ENCODE data around the gene ANAPC5. TPM values are rescaled to one million over a fixed set of nuclear protein-coding genes. Genes with fewer than 3 reads are reported as not detected.
A peak's percentile ranks its signal among the peaks of the same experiment; 100 is the strongest.
"Not testable (repeated sequence)": the region's sequence is repeated elsewhere in the genome, so short reads cannot be mapped to it uniquely, and the experiment has no call there.

The ANAPC5 gene
- total RNA-seq, 1 experiment from 2014 or later: 124 TPM

DNA sequence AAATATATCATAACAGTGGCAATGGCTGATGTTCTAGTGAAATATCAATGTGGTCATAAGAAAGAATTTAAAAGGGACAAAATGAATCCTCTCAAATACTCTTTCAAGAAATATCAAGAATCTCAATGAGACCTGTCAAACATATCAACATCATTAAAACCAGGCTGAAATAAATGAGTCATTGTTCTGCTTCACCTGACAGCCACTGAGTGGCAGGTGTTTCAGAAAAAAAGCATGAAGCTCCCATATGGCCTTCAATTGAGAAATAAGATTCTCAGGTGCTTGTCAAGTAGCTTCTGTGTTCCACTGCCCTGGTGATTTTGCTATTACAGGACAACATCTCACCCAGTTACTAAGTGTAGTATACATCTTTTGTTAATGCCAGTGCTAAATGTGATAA is 21.5 kb downstream of the ANAPC5 start:
- in situ Hi-C loops (cut with HindIII; ENCODE audit: low pct_unique_long_range_greater_than_20kb, low sequenced_read_pairs): no loop called here

DNA sequence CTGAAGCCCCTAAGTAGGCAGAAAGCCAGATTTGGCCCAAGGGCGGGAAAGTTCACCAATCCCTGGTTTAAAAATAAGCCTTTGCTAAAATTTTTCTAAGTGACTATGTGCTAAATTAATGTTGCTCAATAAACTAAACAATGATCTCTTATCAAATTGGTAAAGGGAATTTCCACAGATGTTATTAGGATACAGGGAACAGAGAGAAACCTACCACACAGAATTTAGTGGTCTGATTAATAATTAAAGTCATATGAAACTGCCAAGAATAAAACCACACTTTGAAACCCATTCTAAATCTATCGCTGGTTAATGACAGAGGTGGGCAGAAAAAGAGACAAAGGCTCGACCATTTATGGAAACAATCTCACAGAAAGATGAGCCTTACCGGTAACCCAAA is 22.0 kb downstream of the ANAPC5 start:
- in situ Hi-C loops (cut with HindIII; ENCODE audit: low pct_unique_long_range_greater_than_20kb, low sequenced_read_pairs): no loop called here
- no peak for DNase-seq (ENCODE audit: low read depth)

More for the DNA sequence above, 21.5 kb downstream of the ANAPC5 start:
- no peak for DNase-seq (ENCODE audit: low read depth)

DNA sequence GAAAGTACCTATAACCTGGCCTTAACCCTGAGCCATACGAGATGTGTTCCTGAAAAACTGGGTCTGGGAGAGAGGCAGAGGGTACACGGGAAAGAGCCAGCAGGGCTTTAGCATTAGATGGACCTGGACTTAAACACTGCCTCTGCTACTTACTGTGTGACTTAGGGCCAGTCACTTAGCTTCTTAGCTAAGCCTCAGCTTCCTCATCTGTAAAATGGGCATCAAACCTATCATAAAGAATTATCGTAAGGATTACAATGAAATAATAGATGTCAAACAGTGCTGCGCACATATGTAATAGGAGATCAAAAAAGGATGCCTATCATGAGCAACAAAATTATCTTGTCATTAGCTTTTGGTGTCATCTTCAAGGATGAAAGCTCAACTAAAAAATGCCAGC is 23.6 kb downstream of the ANAPC5 start:
- in situ Hi-C loops (cut with HindIII; ENCODE audit: low pct_unique_long_range_greater_than_20kb, low sequenced_read_pairs): no loop called here
- DNase-seq (ENCODE audit: low read depth): no peak

DNA sequence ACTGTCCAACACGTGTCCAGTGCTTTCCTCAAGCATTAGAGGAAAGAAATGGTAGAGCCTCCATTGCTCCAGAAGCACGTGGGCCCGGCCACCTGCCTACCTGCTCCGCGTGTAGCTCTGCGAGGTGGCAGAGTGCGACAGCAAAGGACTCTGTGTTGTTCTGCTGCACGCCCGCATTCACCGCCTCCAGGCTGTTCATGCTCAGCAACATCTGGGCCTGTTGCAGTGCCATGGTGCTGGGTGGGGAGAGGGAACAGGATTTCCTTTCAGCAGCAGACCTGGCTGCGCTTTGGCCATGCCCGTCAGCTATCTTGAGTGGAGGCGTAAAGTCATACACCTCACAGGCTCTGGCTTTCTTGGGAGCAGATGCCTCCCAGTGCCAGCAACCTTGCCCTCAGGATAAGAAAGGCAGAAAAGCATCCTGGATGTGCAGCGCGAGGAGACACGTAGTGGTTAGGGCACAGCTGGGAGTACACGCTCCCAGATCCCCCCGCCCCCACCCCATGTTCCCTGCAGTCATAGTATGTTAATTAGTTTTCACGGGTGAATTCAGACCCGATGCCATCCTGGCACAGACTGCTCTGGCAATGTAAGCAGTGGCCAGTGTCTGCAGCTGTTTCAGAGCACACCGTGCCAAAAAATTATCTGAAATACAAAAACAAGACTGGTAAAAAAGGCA is 25.1 kb downstream of the ANAPC5 start:
- DNase-seq (ENCODE audit: low read depth): no peak
- in situ Hi-C loops (cut with HindIII; ENCODE audit: low pct_unique_long_range_greater_than_20kb, low sequenced_read_pairs): no loop called here

DNA sequence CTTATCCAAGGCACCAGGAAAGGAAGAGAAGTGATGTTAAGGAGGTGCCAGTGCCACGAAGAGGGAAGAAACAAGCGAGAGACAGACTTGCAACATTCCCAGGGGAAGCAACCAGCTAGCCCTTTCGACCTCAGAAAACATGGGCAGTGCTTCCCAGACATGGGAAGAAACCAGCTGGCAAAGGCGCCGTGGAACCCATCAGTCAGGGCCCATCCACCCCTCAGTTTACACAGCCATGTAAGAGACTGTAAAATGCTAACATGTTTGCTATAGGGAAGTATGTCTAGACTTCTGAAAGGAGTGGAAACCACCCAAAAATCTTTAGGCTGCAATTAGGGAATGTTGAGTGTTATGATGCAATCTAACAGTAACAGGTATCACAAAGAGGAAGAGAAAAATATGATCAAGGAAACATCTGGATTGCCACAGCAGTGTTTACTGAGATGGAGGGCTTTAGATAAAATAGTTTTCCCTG is 26.3 kb downstream of the ANAPC5 start:
- no peak for DNase-seq (ENCODE audit: low read depth)
- in situ Hi-C loops (cut with HindIII; ENCODE audit: low pct_unique_long_range_greater_than_20kb, low sequenced_read_pairs): no loop called here

DNA sequence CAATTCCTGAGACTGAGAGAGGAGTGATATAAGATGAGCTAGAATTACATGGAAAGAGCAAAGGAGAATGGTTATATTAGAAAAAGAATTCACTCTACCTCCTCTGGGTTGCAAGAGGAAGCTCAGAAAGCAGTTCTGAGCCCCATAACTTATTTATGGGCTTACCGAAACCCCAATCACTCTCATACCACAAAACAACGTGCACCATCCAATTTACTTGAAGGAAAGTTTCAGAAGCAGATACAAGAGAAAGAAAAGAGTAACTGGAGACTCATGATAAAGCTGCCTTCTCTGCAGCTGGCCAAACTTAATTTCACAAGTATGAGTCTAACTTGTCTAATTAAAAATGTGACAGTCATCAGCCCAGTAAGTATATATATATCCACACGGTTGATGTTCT is 28.3 kb downstream of the ANAPC5 start:
- in situ Hi-C loops (cut with HindIII; ENCODE audit: low pct_unique_long_range_greater_than_20kb, low sequenced_read_pairs): no loop called here
- no peak for DNase-seq (ENCODE audit: low read depth)

DNA sequence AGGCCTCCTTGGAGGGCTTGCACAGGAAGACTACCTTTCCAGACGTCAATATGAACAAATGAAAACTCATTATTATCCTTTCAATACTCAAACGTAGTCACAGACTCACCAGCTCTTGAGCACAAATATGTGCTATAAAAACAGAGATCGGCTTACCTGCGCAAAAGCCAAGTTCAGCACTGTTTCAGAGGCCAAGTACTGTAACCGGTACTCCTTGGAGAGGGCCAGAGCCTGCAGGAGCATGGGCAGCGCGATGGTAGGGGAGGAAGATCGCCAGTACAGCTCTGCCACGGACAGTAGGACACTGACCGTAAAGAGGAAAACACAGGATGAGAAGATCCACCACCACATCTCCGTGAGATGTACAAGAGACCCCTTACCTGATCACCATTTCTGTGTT is 34.1 kb downstream of the ANAPC5 start:
- in situ Hi-C loops (cut with HindIII; ENCODE audit: low pct_unique_long_range_greater_than_20kb, low sequenced_read_pairs): no loop called here
- no peak for DNase-seq (ENCODE audit: low read depth)

DNA sequence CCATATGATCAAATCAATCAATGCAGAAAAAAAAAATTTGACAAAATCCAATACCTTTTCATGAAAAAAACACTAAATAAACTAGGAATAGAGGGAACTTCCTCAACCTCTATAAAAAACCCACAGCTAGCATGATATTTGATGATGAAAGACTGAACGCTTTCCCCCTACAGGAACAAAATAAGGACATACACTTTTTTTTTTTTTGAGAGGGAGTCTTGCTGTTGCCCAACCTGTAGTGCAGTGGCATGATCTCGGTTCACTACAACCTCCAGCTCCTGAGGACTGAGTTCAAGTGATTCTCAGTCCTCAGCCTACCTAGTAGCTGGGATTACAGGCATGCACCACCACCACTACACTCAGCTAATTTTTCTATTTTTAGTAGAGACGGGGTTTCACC is 37.8 kb downstream of the ANAPC5 start:
- in situ Hi-C loops (cut with HindIII; ENCODE audit: low pct_unique_long_range_greater_than_20kb, low sequenced_read_pairs): no loop called here
- no peak for DNase-seq (ENCODE audit: low read depth)

DNA sequence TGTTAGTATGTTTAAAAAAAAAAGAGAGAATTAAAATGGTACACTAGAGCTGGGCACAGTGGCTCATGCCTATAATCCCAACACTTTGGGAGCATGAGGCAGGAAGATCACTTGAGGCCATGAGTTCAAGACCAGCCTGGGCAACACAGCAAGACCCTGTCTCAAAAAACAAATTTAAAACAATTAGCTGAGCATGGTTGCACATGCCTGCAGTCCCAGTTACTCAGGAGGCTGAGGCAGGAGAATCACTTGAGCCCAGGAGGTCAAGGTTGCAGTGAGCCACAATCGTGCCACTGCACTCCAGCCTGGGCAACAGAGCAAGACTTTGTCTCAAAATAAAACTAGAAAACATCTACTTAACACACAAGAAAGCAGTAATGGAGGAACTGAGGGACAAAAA is 42.0 kb downstream of the ANAPC5 start:
- in situ Hi-C loops (cut with HindIII; ENCODE audit: low pct_unique_long_range_greater_than_20kb, low sequenced_read_pairs); DNase-seq (ENCODE audit: low read depth): not testable (repeated sequence)

DNA sequence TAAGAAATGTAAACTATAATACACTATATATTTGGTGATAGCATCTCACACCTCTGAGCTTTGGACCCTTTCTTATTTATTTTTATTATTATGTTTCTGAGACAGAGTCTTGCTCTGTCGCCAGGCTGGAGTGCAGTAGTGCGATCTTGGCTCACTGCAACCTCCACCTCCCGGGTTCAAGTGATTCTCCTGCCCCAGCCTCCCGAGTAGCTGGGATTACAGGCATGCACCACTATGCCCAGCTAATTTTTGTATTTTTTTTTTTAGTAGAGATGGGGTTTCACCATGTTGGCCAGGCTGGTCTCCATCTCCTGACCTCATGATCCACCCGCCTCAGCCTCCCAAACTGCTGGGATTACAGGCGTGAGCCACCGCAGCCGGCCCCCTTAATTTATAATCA is 44.8 kb downstream of the ANAPC5 start:
- DNase-seq (ENCODE audit: low read depth); in situ Hi-C loops (cut with HindIII; ENCODE audit: low pct_unique_long_range_greater_than_20kb, low sequenced_read_pairs): not testable (repeated sequence)

DNA sequence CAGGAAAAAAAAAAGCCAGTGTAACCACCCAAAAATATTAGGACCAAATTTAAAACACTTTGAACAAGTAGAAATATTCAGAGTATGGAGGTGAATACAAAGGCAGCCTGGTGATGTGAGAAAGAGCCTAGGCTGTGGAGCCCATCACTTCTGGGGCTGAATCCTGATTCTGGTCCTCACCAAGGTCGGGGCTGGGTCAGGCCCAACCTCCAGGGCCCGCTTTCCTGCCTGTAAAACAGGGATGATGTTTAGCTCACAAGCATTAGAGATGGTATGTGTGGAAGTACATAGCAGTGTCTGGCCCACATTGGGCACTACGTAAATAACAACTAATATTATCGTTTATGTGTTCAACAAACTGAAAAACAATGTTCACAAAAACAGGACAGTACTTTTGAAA is 47.9 kb downstream of the ANAPC5 start:
- in situ Hi-C loops (cut with HindIII; ENCODE audit: low pct_unique_long_range_greater_than_20kb, low sequenced_read_pairs): no loop called here
- DNase-seq (ENCODE audit: low read depth): no peak

DNA sequence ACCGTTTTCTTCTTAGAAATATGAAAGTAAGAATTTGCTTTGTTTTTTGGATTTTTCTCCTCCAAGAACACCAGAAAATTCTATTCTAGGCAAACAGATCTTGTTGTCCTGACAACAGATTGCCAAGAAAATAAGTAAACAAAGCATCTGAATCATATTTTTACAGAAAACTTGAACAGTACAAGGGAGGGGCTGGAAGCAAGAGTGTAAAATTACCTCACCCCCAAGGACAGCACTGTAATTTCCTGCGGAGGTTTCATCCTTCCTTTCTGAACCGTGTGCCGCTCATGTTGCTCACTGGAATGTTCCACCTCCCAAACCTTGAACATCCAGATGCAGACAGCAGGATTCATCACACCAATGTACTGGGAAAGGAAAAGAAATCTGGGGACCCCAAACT is 50.3 kb downstream of the ANAPC5 start:
- no peak for DNase-seq (ENCODE audit: low read depth)
- in situ Hi-C loops (cut with HindIII; ENCODE audit: low pct_unique_long_range_greater_than_20kb, low sequenced_read_pairs): no loop called here

DNA sequence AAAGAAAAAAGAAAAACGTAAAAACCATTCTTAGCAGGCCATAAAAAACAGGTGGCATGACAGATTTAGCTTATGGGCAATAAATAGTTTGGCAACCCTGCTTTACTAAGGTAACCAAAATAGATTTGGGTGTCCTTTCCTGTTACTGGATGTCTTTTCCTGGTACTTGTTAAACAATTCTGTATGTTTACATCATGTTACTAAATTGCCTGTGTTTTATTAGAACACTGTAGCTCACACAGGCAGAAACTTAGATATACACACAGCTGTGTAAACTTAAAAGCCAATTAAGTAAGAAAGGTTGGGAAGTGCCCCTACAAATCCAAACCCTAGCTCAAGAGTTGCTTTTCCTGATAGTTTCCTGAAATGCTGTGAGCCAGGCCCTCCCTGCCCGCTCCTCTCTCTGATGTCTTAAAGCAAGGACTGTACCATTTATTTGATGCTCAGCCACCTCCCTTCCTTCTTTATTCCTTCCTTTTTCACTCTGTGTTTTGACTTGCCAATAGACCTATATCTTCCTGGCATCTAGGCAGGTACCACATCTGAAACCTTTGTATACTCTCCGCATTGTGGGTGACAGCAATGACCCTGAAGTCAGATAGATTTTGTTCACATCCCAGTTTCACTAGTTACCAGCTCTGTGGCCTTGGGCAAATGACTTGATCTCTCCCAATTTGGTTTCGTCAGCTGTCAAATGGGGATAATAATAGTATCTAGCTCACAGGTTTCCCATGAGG is 52.0 kb downstream of the ANAPC5 start:
- no peak for DNase-seq (ENCODE audit: low read depth)
- in situ Hi-C loops (cut with HindIII; ENCODE audit: low pct_unique_long_range_greater_than_20kb, low sequenced_read_pairs): no loop called here

DNA sequence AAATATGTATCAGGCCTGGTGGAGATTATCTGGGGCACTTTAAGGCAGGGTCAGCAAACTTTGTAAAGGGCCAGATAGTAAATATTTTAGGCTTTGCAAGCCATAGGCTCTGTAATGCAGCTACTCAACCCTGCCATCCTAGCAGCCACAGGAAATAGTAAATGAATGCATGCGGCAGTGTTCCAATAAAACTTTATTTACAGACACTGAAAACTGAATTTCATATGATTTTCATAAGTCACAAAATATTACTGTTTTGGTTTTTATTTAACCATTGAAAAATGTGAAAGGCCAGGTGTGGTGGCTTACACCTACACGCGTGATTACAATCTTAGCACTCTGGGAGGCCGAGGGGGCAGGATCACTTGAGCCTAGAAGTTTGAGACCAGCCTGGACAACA is 52.5 kb downstream of the ANAPC5 start:
- DNase-seq (ENCODE audit: low read depth): no peak
- in situ Hi-C loops (cut with HindIII; ENCODE audit: low pct_unique_long_range_greater_than_20kb, low sequenced_read_pairs): no loop called here

DNA sequence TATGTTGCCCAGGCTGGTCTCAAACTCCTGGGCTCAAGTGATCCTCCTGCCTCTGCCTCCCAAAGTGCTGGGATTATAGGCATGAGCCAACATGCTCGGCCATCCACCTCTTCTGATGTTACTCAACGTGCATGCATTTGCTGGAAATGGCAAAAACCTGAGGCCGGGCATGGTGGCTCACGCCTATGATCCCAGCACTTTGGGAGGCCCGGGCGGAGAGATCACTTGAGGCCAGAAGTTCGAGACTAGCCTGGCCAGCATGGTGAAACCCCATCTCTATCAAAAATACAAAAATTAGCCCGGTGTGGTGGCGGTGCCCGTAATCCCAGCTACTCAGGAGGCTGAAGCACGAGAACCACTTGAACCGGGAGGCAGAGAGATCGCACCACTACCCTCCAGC is 53.8 kb downstream of the ANAPC5 start:
- not testable (repeated sequence) for DNase-seq (ENCODE audit: low read depth)

DNA sequence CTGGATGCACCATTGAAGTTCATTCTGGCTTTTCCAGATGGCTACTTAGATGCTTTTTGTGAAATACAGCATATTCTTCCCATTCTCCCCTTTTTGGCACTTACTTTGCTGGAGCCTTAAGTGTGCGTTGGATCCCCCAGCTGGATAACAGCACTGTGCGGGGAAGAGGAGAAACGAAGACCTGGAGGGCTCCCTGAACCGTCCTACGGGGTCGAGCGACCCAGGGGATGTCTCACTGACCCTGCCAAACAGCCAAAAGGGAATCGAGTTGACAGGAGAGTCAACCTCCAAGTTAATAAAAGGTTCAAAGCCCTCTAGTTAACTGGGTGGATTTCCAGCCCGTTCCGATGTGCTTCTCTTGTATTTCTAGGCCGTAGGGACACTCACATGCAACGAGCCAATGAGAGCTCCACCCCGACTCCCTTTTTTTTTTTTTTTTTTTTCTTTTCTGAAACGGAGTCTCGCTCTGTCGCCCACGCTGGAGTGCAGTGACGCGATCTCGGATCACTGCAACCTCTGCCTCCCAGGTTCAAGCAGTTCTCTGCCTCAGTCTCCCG is 54.7 kb downstream of the ANAPC5 start:
- in situ Hi-C loops (cut with HindIII; ENCODE audit: low pct_unique_long_range_greater_than_20kb, low sequenced_read_pairs): no loop called here
- DNase-seq (ENCODE audit: low read depth): peak; percentile 81

More for the DNA sequence above, 53.8 kb downstream of the ANAPC5 start:
- in situ Hi-C loops (cut with HindIII; ENCODE audit: low pct_unique_long_range_greater_than_20kb, low sequenced_read_pairs): not testable (repeated sequence)

DNA sequence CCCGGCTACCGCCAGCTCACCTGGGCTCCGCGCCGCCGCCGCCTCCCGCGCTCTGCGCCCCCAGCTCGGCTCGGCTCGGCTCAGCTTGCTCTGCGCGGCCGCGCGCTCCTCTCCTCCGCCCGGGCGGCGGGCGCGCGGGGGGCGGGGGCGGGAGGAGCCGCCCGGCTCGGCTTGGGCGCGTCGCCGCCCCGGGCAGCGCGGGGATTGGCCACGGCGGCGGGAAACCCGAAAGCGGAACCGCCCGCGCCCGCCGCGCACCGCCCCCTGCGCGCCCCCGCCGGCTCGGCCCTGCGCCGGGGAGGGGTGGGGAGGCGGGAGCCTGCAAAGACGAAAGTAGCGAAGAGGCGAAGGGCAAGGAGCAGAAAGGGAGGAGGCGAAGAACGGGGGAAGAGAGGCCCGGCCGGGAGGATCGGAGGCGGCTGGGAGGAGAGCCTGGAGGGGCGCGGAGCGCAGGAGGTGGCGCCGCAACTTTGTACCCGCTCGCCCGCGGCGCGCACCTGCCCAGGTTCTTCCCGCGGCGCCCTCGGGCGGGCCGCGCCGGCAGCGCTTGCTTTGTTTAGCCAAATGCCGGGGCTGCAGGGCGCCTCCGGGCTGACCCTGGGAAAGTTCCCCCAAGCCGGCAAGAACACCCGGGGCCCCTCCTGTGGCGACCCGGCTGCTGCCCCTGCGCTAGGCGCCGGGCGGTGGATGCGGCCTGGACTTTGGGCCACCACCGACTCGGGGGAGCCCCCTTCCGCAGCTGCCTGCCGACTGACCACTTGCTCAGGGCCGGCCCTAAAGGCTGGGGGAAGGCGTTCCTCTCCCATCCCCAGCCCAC is 55.4 kb downstream of the ANAPC5 start, which contains the start of gene CAMKK2:
CAMKK2 (minus strand) TSS at position 92 of the 817 bp plus-strand sequence. CDS start 22,183 bp downstream, outside the sequence.
- DNase-seq (ENCODE audit: low read depth): peak; percentile 88
- in situ Hi-C loops (cut with HindIII; ENCODE audit: low pct_unique_long_range_greater_than_20kb, low sequenced_read_pairs): no loop called here

DNA sequence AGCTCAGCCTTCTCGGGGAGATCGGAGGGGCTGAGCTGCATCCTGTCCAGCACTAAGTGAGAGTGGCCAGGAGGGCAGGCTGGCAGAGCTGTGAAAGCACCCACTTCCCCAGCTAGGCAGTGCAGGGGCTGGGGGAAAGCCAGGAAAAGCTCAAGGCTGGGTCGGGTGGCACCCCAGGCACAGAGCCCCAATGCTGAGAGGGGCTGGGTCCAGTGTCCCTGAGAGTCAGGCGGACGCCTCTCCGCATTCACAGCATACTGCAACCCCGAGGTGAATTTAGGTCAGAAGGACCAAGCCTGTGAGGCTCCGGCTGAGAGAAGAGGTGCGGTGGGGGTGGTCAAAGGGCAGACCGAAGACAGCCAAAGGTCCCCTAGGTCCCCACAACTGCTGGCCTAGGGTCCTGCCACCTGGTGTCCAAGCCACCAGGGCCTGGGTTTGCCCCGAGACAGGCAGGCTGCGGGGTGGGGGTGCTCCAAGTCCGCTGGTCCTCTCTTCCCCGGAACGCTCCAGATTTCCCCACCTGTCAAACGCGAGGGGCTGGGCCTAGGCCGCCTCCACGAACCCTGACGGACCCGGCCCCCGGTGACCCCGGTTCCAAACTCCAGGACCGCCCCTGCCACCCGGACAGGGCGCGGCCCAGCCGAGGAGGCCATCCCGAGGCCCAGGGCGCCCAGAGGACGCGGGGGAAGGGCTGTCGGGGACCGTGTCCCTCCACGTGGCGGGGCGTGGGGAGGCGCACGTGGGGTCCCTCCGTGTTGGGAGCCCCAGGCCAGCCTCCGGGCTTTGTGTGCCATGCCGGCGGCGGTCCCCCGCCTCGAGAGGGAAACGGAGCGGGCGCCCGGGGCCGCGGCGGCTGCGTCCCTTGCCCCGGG is 56.2 kb downstream of the ANAPC5 start:
- peak; percentile 29 for DNase-seq (ENCODE audit: low read depth)
- in situ Hi-C loops (cut with HindIII; ENCODE audit: low pct_unique_long_range_greater_than_20kb, low sequenced_read_pairs): no loop called here
